ENCODE results near the gene DENND1A. TPM values are rescaled to one million over a fixed set of nuclear protein-coding genes. Genes with fewer than 3 reads are reported as not detected.

Gene DENND1A
- total RNA-seq, 2 donors from 2014 or later, result 17.8 to 36.6 TPM

GRCh38 chr9:123550797-123551196, 379.1 kb downstream of the DENND1A start:
- ATAC-seq (ENCODE audit: insufficient number of reproducible peaks, low FRiP score, low read depth), result no peak
- Histone ChIP-seq H3K36me3 (no peaks in the 10 kb centered on the region), H3K4me1 (ENCODE audit: control insufficient read depth in 1 of 2, low read depth in 2 of 2) (no peaks in the 10 kb centered on the region), H3K9me3 (no peaks in the 10 kb centered on the region), H3K27ac (no peak overlapping the region), H3K4me3 (no peak overlapping the region), H3K27me3 (replicated peaks; ENCODE audit: insufficient read depth) (no peaks in the 10 kb centered on the region)
- no peak for DNase-seq (ENCODE audit: low spot score)
- TF ChIP-seq CTCF (IDR thresholded peaks at IDR 0.05), result no peak

DNA sequence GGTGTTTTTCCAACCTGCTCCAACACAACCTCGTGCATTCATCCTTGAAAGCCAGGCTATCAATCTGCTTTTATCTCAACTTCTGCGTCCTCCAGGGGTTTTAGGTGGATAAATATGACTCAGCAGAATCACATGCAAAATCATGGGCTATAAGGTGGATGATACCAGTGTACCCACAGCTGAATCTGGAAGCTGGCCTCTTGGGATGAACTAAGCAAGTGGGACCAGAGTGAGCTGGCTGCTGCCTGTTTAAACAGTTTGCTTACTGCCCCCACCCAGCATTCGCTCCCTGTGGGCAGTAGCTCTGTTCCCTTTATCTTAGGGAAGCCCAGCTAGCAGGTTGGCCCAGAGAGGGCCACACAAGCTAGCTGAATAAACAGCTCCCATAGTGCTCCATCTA, 379.9 kb downstream of the DENND1A start:
- no peaks in the 10 kb centered on the region for H3K9me3 ChIP-seq
- ATAC-seq (ENCODE audit: insufficient number of reproducible peaks, low FRiP score, low read depth), result no peak
- no peaks in the 10 kb centered on the region for H3K4me1 ChIP-seq (ENCODE audit: control insufficient read depth in 1 of 2, low read depth in 2 of 2)
- no peak overlapping the region for H3K27ac ChIP-seq
- no peaks in the 10 kb centered on the region for H3K36me3 ChIP-seq
- H3K27me3 ChIP-seq (replicated peaks; ENCODE audit: insufficient read depth), result no peaks in the 10 kb centered on the region
- no peak for DNase-seq (ENCODE audit: low spot score)
- no peak for TF ChIP-seq CTCF (IDR thresholded peaks at IDR 0.05)
- no peak overlapping the region for H3K4me3 ChIP-seq

GRCh38 chr9:123548741-123549545, 381.0 kb downstream of the DENND1A start:
- no peak for DNase-seq (ENCODE audit: low spot score)
- H3K36me3 ChIP-seq, result no peaks in the 10 kb centered on the region
- H3K4me3 ChIP-seq, result no peak overlapping the region
- no peaks in the 10 kb centered on the region for H3K4me1 ChIP-seq (ENCODE audit: control insufficient read depth in 1 of 2, low read depth in 2 of 2)
- no peak for TF ChIP-seq CTCF (IDR thresholded peaks at IDR 0.05)
- ATAC-seq (ENCODE audit: insufficient number of reproducible peaks, low FRiP score, low read depth), result no peak
- no peak overlapping the region for H3K27ac ChIP-seq
- H3K27me3 ChIP-seq (replicated peaks; ENCODE audit: insufficient read depth), result no peaks in the 10 kb centered on the region
- no peaks in the 10 kb centered on the region for H3K9me3 ChIP-seq

DNA sequence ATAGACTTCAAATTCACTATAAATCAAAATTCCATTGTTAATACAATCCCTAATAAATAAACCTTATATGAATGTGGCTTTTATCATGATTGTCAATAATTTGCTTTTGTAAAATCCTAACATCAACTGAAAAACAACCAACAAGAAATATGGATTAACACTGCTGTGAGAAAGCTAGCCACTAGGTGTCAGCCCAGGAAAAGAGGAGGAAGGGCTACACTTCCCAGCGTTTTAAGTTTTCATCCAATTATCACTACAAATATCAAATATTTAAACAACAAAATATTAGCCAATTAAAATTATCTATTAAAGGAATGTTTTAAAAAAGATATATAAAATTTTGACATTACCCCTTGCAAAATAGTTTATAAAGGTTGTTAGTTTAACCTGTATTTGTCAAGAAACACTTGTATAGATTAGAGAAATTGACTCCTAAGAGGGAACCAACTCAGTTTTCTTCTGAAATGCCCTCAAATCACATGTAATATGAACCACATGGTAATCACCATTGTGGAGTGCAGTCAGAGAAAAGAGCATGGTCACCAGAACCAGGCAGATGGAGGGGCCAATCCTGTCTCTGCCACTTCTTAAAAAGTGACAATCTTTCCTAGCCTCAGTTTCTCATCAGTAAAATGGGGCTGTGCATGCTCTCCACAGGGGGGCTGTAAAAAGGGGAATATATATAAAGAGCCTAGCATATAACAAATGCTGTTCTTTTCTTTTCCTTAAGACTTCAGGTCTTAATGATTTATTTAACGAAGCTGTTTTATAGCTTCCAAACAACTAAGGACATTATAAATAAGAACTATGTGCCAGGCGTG, 385.7 kb downstream of the DENND1A start:
- Histone ChIP-seq H3K27me3 (replicated peaks; ENCODE audit: insufficient read depth) (no peaks in the 10 kb centered on the region), H3K9me3 (no peaks in the 10 kb centered on the region), H3K27ac (no peak overlapping the region), H3K36me3 (no peaks in the 10 kb centered on the region), H3K4me3 (no peak overlapping the region), H3K4me1 (ENCODE audit: control insufficient read depth in 1 of 2, low read depth in 2 of 2) (no peaks in the 10 kb centered on the region)
- TF ChIP-seq CTCF (IDR thresholded peaks at IDR 0.05), result peak; percentile 61
- ATAC-seq (ENCODE audit: insufficient number of reproducible peaks, low FRiP score, low read depth), result no peak
- DNase-seq (ENCODE audit: low spot score), result no peak

- no peaks in the 10 kb centered on the region for H3K9me3 ChIP-seq
- H3K4me1 ChIP-seq (ENCODE audit: control insufficient read depth in 1 of 2, low read depth in 2 of 2), result no peaks in the 10 kb centered on the region
- no peaks in the 10 kb centered on the region for H3K36me3 ChIP-seq
- ATAC-seq (ENCODE audit: insufficient number of reproducible peaks, low FRiP score, low read depth), result no peak
- no peak overlapping the region for H3K27ac ChIP-seq
- H3K4me3 ChIP-seq, result no peak overlapping the region
- TF ChIP-seq CTCF (IDR thresholded peaks at IDR 0.05), result no peak
- no peaks in the 10 kb centered on the region for H3K27me3 ChIP-seq (replicated peaks; ENCODE audit: insufficient read depth)
- no peak for DNase-seq (ENCODE audit: low spot score)
Observed at GRCh38 chr9:123543492-123543891, 386.4 kb downstream of the DENND1A start.

All from thoracic aorta (tissue), 2 donors.